H1 (cell line): ENCODE measurements around the gene VIT. TPM values are rescaled to one million over a fixed set of nuclear protein-coding genes. Genes with fewer than 3 reads are reported as not detected.

ENCODE experiments used
- CTCF ChIA-PET: fragments of 300-600 bp; sonication (Branson Sonifier 250); formaldehyde crosslinking; loops from one replicate; lab custom pipeline; 2021; ENCODE audit not compliant: partially characterized antibody; lab: Charles Lee
- POLR2A ChIA-PET: fragments of 300-600 bp; sonication (Branson Sonifier 250); formaldehyde crosslinking; loops from one replicate; lab custom pipeline; 2021; ENCODE audit warnings: inconsistent platforms; ENCODE audit not compliant: partially characterized antibody; lab: Charles Lee
- DNase-seq, 2 experiments: peaks; one replicate each; pipeline versions ENCODE4 v3.0.0 to v3.0.0-alpha.2; 2010 to 2022; ENCODE audit warnings: low spot score in 2 of 2, low read depth in 1 of 2, mixed read lengths in 1 of 2
- FAIRE-seq: peaks from 2 replicates; lab custom pipeline; 2011; peaks lifted over from hg19 to GRCh38; lab: Jason Lieb, UNC
- H2AFZ ChIP-seq: 2 replicates; pipeline ENCODE4 v1.8.1; 2012; ENCODE audit warnings: low read length, inconsistent platforms
- H2AK5ac ChIP-seq: 2 replicates; pipeline ENCODE4 v1.6.1; 2013; ENCODE audit warnings: low read depth, low read length
- H2BK120ac ChIP-seq: replicated peaks from 2 replicates; pipeline ENCODE3; 2013; ENCODE audit warnings: low read depth, low read length, inconsistent platforms
- H2BK12ac ChIP-seq: 2 replicates; pipeline ENCODE4 v1.6.1; 2013; ENCODE audit warnings: low read depth, low read length
- H2BK15ac ChIP-seq: 2 replicates; pipeline ENCODE4 v1.6.1; 2013; ENCODE audit warnings: low read length
- H2BK20ac ChIP-seq: 2 replicates; pipeline ENCODE4 v1.6.1; 2013; ENCODE audit warnings: low read length
- H2BK5ac ChIP-seq: 2 replicates; pipeline ENCODE4 v1.6.1; 2013; ENCODE audit warnings: low read depth, low read length
- H3K14ac ChIP-seq: 2 replicates; pipeline ENCODE4 v1.6.1; 2013; ENCODE audit warnings: inconsistent platforms; ENCODE audit not compliant: insufficient read length
- H3K18ac ChIP-seq: 2 replicates; pipeline ENCODE4 v1.6.1; 2013; ENCODE audit warnings: low read length; ENCODE audit errors: extremely low read depth
- H3K23ac ChIP-seq: 2 replicates; pipeline ENCODE4 v1.6.1; 2013; ENCODE audit warnings: inconsistent platforms; ENCODE audit not compliant: insufficient read length
- H3K23me2 ChIP-seq: 2 replicates; pipeline ENCODE4 v1.6.1; 2013; ENCODE audit warnings: low read depth, low read length
- H3K27ac ChIP-seq: 2 replicates; pipeline ENCODE4 v1.6.1; 2011; ENCODE audit warnings: low read depth, low read length, inconsistent platforms
- H3K27me3 ChIP-seq, 4 experiments: replicated peaks in 1 of 4; 1 replicate in 1 of 4; 2 replicates in 3 of 4; pipeline versions ENCODE4 v1.6.1 to v1.8.1; 2011 to 2013; ENCODE audit warnings: low read length in 3 of 4, mild to moderate bottlenecking in 3 of 4, inconsistent platforms in 2 of 4, mixed read lengths in 2 of 4, moderate library complexity in 1 of 4; ENCODE audit not compliant: control insufficient read depth in 3 of 4, insufficient read depth in 3 of 4; ENCODE audit errors: extremely low read depth in 1 of 4
- H3K36me3 ChIP-seq, 4 experiments: 2 replicates each; pipeline versions ENCODE4 v1.6.1 to v1.8.1; 2011 to 2013; ENCODE audit warnings: mild to moderate bottlenecking in 4 of 4, low read length in 3 of 4, moderate library complexity in 2 of 4, control low read depth in 1 of 4, inconsistent platforms in 1 of 4; ENCODE audit not compliant: insufficient read depth in 4 of 4, control insufficient read depth in 2 of 4
- H3K4ac ChIP-seq: replicated peaks from 2 replicates; pipeline ENCODE3; 2013; ENCODE audit warnings: low read length, low read depth, mixed read lengths, inconsistent platforms; ENCODE audit not compliant: insufficient read length
- H3K4me1 ChIP-seq, 4 experiments: replicated peaks in 1 of 4; 1 replicate in 1 of 4; 2 replicates in 3 of 4; pipeline versions ENCODE4 v1.6.1 to v1.8.1; 2011 to 2013; ENCODE audit warnings: low read length in 3 of 4, inconsistent platforms in 2 of 4, mixed read lengths in 1 of 4; ENCODE audit not compliant: insufficient read depth in 4 of 4, control insufficient read depth in 3 of 4
- H3K4me2 ChIP-seq, 2 experiments: 2 replicates each; pipeline versions ENCODE4 v1.6.1 to v1.8.1; 2011 to 2013; ENCODE audit warnings: low read depth in 2 of 2, low read length in 2 of 2, control low read depth in 1 of 2, inconsistent platforms in 1 of 2, mild to moderate bottlenecking in 1 of 2; ENCODE audit not compliant: insufficient read depth in 1 of 2
- H3K4me3 ChIP-seq, 4 experiments: fragments of 200-600, 300-600 bp in 1 of 4; sonication (generic), shearing (Covaris generic), sonication (Bioruptor Twin) in 1 of 4; 2 replicates each; pipeline versions ENCODE4 v1.5.1 to v1.8.1; 2011 to 2016; ENCODE audit warnings: low read length in 4 of 4, low read depth in 3 of 4, control low read depth in 2 of 4, inconsistent platforms in 2 of 4, mild to moderate bottlenecking in 2 of 4, mixed read lengths in 1 of 4, moderate library complexity in 1 of 4; ENCODE audit not compliant: insufficient read depth in 2 of 4; ENCODE audit errors: extremely low read depth in 1 of 4
- H3K56ac ChIP-seq: replicated peaks from 2 replicates; pipeline ENCODE3; 2013; ENCODE audit warnings: low read depth, mild to moderate bottlenecking, mixed read lengths, low read length, inconsistent platforms; ENCODE audit not compliant: insufficient read length
- H3K79me1 ChIP-seq: 2 replicates; pipeline ENCODE4 v1.6.1; 2013; ENCODE audit warnings: low read depth, low read length, control low read depth
- H3K79me2 ChIP-seq, 2 experiments: 2 replicates each; pipeline versions ENCODE4 v1.6.1 to v1.8.1; 2012 to 2013; ENCODE audit warnings: low read length in 2 of 2, mild to moderate bottlenecking in 2 of 2, inconsistent platforms in 1 of 2; ENCODE audit not compliant: insufficient read depth in 2 of 2, control insufficient read depth in 1 of 2
- H3K9ac ChIP-seq, 4 experiments: replicated peaks in 1 of 4; 1 replicate in 1 of 4; 2 replicates in 3 of 4; pipeline versions ENCODE4 v1.6.1 to v1.8.1; 2011 to 2013; ENCODE audit warnings: low read depth in 3 of 4, low read length in 3 of 4, control low read depth in 2 of 4, mild to moderate bottlenecking in 2 of 4, moderate library complexity in 2 of 4, inconsistent platforms in 1 of 4; ENCODE audit errors: extremely low read depth in 1 of 4
- H3K9me3 ChIP-seq, 2 experiments: 2 replicates each; pipeline versions ENCODE4 v1.6.1 to v1.8.1; 2012 to 2013; ENCODE audit warnings: mild to moderate bottlenecking in 2 of 2, moderate library complexity in 2 of 2, control low read depth in 1 of 2, inconsistent platforms in 1 of 2, low read depth in 1 of 2, low read length in 1 of 2, mixed read lengths in 1 of 2; ENCODE audit not compliant: insufficient read depth in 2 of 2
- H4K20me1 ChIP-seq, 2 experiments: replicated peaks in 1 of 2; 2 replicates each; pipeline versions ENCODE3 to v1.8.1; 2011 to 2013; ENCODE audit warnings: inconsistent platforms in 2 of 2, low read length in 2 of 2, mild to moderate bottlenecking in 1 of 2; ENCODE audit not compliant: insufficient read depth in 2 of 2, control insufficient read depth in 1 of 2
- H4K5ac ChIP-seq: 2 replicates; pipeline ENCODE4 v1.6.1; 2013; ENCODE audit warnings: low read length, low read depth, mixed read lengths, inconsistent platforms; ENCODE audit not compliant: insufficient read length
- H4K8ac ChIP-seq: 2 replicates; pipeline ENCODE4 v1.8.0; 2013; ENCODE audit warnings: mild to moderate bottlenecking, moderate library complexity, low read length, inconsistent platforms; ENCODE audit not compliant: insufficient read depth; ENCODE audit errors: extremely low read depth
- H4K91ac ChIP-seq: replicated peaks from 2 replicates; pipeline ENCODE3; 2013; ENCODE audit warnings: low read length, mixed read lengths, inconsistent platforms; ENCODE audit not compliant: insufficient read length
- FOSL1 ChIP-seq: IDR thresholded peaks from 2 replicates; pipeline ENCODE4 v1.6.1; 2011; ENCODE audit warnings: mild to moderate bottlenecking, low read depth, low read length, moderate library complexity; ENCODE audit not compliant: insufficient read depth
- HDAC6 ChIP-seq: IDR thresholded peaks from one replicate; pipeline ENCODE4 v1.7.1; 2012; ENCODE audit warnings: low read depth, mild to moderate bottlenecking, inconsistent platforms, low read length, moderate library complexity
- JUN ChIP-seq: IDR thresholded peaks from 2 replicates; pipeline ENCODE4 v1.6.1; 2011; ENCODE audit warnings: low read depth, mild to moderate bottlenecking, improper control_type of control experiment, low read length
- MAX ChIP-seq: IDR thresholded peaks from 2 replicates; pipeline ENCODE4 v1.6.1; 2012; ENCODE audit warnings: inconsistent platforms
- WGBS, 2 experiments: shearing (Covaris generic) in 1 of 2; methylation state at CpG; one replicate each; pipeline versions ENCODE4 v1.1.6 to v1.1.7; 2013 to 2015; ENCODE audit warnings: low lambda C conversion rate in 2 of 2, mixed read lengths in 2 of 2, inconsistent platforms in 1 of 2, low coverage in 1 of 2, missing lambda C conversion rate in 1 of 2; ENCODE audit not compliant: insufficient replicate concordance in 2 of 2, insufficient coverage in 1 of 2, insufficient read length in 1 of 2; ENCODE audit errors: extremely low coverage in 1 of 2, missing lambda C conversion rate in 1 of 2; 5-methylcytosine and 5-hydroxymethylcytosine counted together
- polyA plus RNA-seq, 7 experiments: library from polyadenylated mRNA; depleted of rRNA in 3 of 7; stranded (reverse) in 5 of 7; unstranded in 2 of 7; fragments of >200 nt in 5 of 7; fragments of 200-250 nt in 2 of 7; gene quantifications; 1 replicate in 5 of 7; 2 replicates in 1 of 7; 4 replicates in 1 of 7; pipeline versions ENCODE4 v1.2.1 to v1.2.3, GENCODE V29; 2011 to 2013; ENCODE audit warnings: missing spikeins in 2 of 7, mixed read lengths in 2 of 7
- total RNA-seq: library from RNA; stranded (reverse); fragmentation: NEBNext Ultra II Directional; extraction: Animal tissue kit (Norgen Biotek cat#: 25700); gene quantifications from 2 replicates; pipeline ENCODE4 v1.2.1, GENCODE V29; 2021

VIT gene
- total and polyA plus RNA-seq, 2 of the 8 experiments (the other 6 are each of a cell fraction or from before 2014, with no cell fraction given): 0.03 TPM; not detected in 1

- FAIRE-seq: no peak
- WGBS, 2 experiments: 87% methylated on average over 6 of the region's 6 CpGs; no CpG with 5 or more reads in 1 of the 2 experiments
- CTCF ChIA-PET: interaction anchor here (0.9 to 1.0 kb wide), 2 partner anchors 15 to 88 kb away, joined by 3 read pairs; no protein-coding TSS in a partner anchor
- TF ChIP-seq FOSL1 (no peak), HDAC6 (no peak), JUN (no peak), MAX (no peak)
Observed at GRCh38 chr2:36682562-36682961, 13.9 kb upstream of the VIT start.

More at GRCh38 chr2:36682562-36682961, 13.9 kb upstream of the VIT start:
- Histone ChIP-seq H4K91ac (no peak overlapping the region), H3K4me2 (no peak overlapping the region), H4K5ac (no peak overlapping the region), H3K23me2 (no peaks in the 10 kb centered on the region), H3K23ac (no peak overlapping the region), H2AFZ (no peak overlapping the region), H3K9ac (no peak overlapping the region), H2BK5ac (no peak overlapping the region), H3K4me3 (no peak overlapping the region), H2BK15ac (no peak overlapping the region), H3K27me3 (no peaks in the 10 kb centered on the region), H2BK20ac (no peak overlapping the region), H2AK5ac (no peak overlapping the region), H3K9me3 (no peaks in the 10 kb centered on the region), H4K20me1 (no peaks in the 10 kb centered on the region), H3K14ac (no peak overlapping the region), H3K4me1 (no peaks in the 10 kb centered on the region), H3K27ac (no peak overlapping the region), H4K8ac (no peak overlapping the region), H3K79me1 (no peaks in the 10 kb centered on the region), H2BK120ac (no peak overlapping the region), H3K4ac (no peak overlapping the region), H3K79me2 (no peaks in the 10 kb centered on the region), H3K56ac (no peak overlapping the region), H2BK12ac (no peak overlapping the region), H3K18ac (no peak overlapping the region), H3K36me3 (no peaks in the 10 kb centered on the region)
- DNase-seq: no peak
- POLR2A ChIA-PET: no interaction called here
